Mesenteric fat pad (tissue), 1 donor: ENCODE data around the gene ESRRG. TPM values are rescaled to one million over a fixed set of nuclear protein-coding genes. Genes with fewer than 3 reads are reported as not detected.

Experiments used
- DNase-seq: peaks from one replicate; pipeline ENCODE4 v3.0.0-alpha.2; 2020; ENCODE audit warnings: low spot score
- long read RNA-seq: library from polyadenylated mRNA; unstranded; transcript quantifications from one replicate; pipeline ENCODE4 v2.0.0, GENCODE V29; 2020
- total RNA-seq: library from RNA; stranded (reverse); fragmentation: NEBNext Ultra II Directional; extraction: Animal tissue kit (Norgen Biotek cat#: 25700); gene quantifications from one replicate; pipeline ENCODE4 v1.2.1, GENCODE V29; 2021
- donor health status: DM: yes; HTN: yes; CAD: no.

ESRRG gene
- total RNA-seq: 1.9 TPM
- long read RNA-seq, partial matches to known transcripts: 0 of 4 reads
- long read RNA-seq, other reads (novel, unspliced or antisense): 4 of 4 reads

GRCh38 chr1:216723274-216723780, at the start of gene ESRRG:
ESRRG (minus strand) TSS chr1:216723429; CDS start chr1:216723299, 130 bp downstream.
- DNase-seq: no peak

- no peak for DNase-seq
Observed at GRCh38 chr1:216771922-216772321, 48.7 kb upstream of the ESRRG start.

GRCh38 chr1:216766633-216767327, 43.6 kb upstream of the ESRRG start:
- DNase-seq: no peak

- DNase-seq: no peak
Observed at GRCh38 chr1:216765346-216766300, 42.4 kb upstream of the ESRRG start.

GRCh38 chr1:216758161-216758560, 34.9 kb upstream of the ESRRG start:
- DNase-seq: no peak

GRCh38 chr1:216757110-216757509, 33.9 kb upstream of the ESRRG start:
- no peak for DNase-seq

- DNase-seq: no peak
Observed at GRCh38 chr1:216750961-216751360, 27.7 kb upstream of the ESRRG start.

- DNase-seq: no peak
Observed at GRCh38 chr1:216750031-216750627, 26.9 kb upstream of the ESRRG start.

GRCh38 chr1:216749232-216749631, 26.0 kb upstream of the ESRRG start:
- no peak for DNase-seq

- DNase-seq: no peak
Observed at GRCh38 chr1:216742625-216743024, 19.4 kb upstream of the ESRRG start.

GRCh38 chr1:216740331-216740730, 17.1 kb upstream of the ESRRG start:
- DNase-seq: no peak

GRCh38 chr1:216739793-216740192, 16.6 kb upstream of the ESRRG start:
- DNase-seq: no peak

GRCh38 chr1:216732121-216732520, 8.9 kb upstream of the ESRRG start:
- no peak for DNase-seq

GRCh38 chr1:216731562-216731961, 8.3 kb upstream of the ESRRG start:
- no peak for DNase-seq

GRCh38 chr1:216726435-216726834, 3.2 kb upstream of the ESRRG start:
- no peak for DNase-seq

- DNase-seq: no peak
Observed at GRCh38 chr1:216722821-216723220, 408 bp downstream of the ESRRG start.

- no peak for DNase-seq
Observed at GRCh38 chr1:216721863-216722262, 1.4 kb downstream of the ESRRG start.

- DNase-seq: no peak
Observed at GRCh38 chr1:216721062-216721461, 2.2 kb downstream of the ESRRG start.

- DNase-seq: no peak
Observed at GRCh38 chr1:216711712-216712111, 11.5 kb downstream of the ESRRG start.

GRCh38 chr1:216710598-216711333, 12.5 kb downstream of the ESRRG start:
- DNase-seq: no peak

GRCh38 chr1:216710055-216710454, 13.2 kb downstream of the ESRRG start:
- no peak for DNase-seq
